KMS-11 (cell line): Measurements from ENCODE around the gene DPAGT1.
A peak's percentile ranks its signal among the peaks of the same experiment; 100 is the strongest.
"Not testable (repeated sequence)": the region's sequence is repeated elsewhere in the genome, so short reads cannot be mapped to it uniquely, and the experiment has no call there.

Experiments
- H2AFZ ChIP-seq: fragments of 200-600 bp; sonication (generic); 2 replicates; pipeline ENCODE4 v1.6.1; 2016; ENCODE audit warnings: antibody characterized with exemption, mixed run types, low read depth
- H3K27ac ChIP-seq: fragments of 200-600 bp; sonication (generic); 2 replicates; pipeline ENCODE4 v1.6.1; 2016; ENCODE audit warnings: mild to moderate bottlenecking, mixed run types
- H3K27me3 ChIP-seq: fragments of 200-600 bp; sonication (generic); 2 replicates; pipeline ENCODE4 v1.6.1; 2017; ENCODE audit warnings: mild to moderate bottlenecking, low read depth, mixed run types, moderate library complexity; ENCODE audit not compliant: insufficient read depth
- H3K36me3 ChIP-seq: fragments of 200-600 bp; sonication (generic); 2 replicates; pipeline ENCODE4 v1.6.1; 2017; ENCODE audit warnings: mild to moderate bottlenecking, mixed run types; ENCODE audit not compliant: insufficient read depth
- H3K4me1 ChIP-seq: fragments of 200-600 bp; sonication (generic); 2 replicates; pipeline ENCODE4 v1.6.1; 2016; ENCODE audit warnings: mild to moderate bottlenecking, low read depth, mixed run types; ENCODE audit not compliant: poor library complexity, severe bottlenecking
- H3K4me2 ChIP-seq: fragments of 200-600 bp; sonication (generic); 2 replicates; pipeline ENCODE4 v1.7.0; 2016; ENCODE audit warnings: mild to moderate bottlenecking, mixed run types
- H3K4me3 ChIP-seq: fragments of 200-600 bp; sonication (generic); IDR thresholded peaks from 2 replicates; pipeline ENCODE4 v1.6.1; 2017; ENCODE audit warnings: low read depth, low read length, mixed read lengths; ENCODE audit not compliant: insufficient read depth
- H3K79me2 ChIP-seq: fragments of 200-600 bp; sonication (generic); 2 replicates; pipeline ENCODE4 v1.6.1; 2016; ENCODE audit warnings: low read depth, mixed run types; ENCODE audit not compliant: insufficient read depth
- H3K9ac ChIP-seq: fragments of 200-600 bp; sonication (generic); 2 replicates; pipeline ENCODE4 v1.6.1; 2016; ENCODE audit warnings: mild to moderate bottlenecking, mixed run types
- H4K20me1 ChIP-seq: fragments of 200-600 bp; sonication (generic); 2 replicates; pipeline ENCODE4 v1.6.1; 2016; ENCODE audit warnings: mild to moderate bottlenecking, mixed run types; ENCODE audit not compliant: insufficient read depth
- TF ChIP-seq, protein P1 (sequence below): fragments of 200-600 bp; sonication (generic); conservative IDR thresholded peaks from 2 replicates; pipeline ENCODE4 v1.6.1; 2017; ENCODE audit warnings: low read depth, mild to moderate bottlenecking, antibody characterized with exemption, low read length, moderate library complexity, mixed read lengths

The DPAGT1 gene

DNA sequence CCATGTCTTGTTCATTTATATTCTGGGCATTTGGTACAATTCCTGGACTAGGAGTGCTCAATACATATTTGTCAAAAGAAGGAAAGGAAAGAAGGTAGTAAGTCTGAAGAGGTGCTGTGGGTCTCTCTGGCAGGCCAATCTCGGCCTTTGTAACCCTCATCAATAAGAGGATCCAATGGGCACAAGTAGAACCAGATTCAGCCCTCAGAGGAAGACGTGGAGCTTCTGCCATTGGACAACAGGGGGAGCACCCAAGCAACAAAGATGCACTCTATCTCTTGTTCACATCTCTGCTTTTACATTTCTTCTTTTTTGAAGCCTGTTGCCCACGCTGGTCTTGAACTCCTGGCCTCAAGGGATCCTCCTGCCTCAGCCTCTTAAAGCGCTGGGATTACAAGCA is 36.3 kb downstream of the DPAGT1 start:
- Histone ChIP-seq H3K36me3 (no peaks in the 10 kb centered on the region), H3K79me2 (peaks cover 5% of the 10 kb centered on the region; the same call in 1 of the 2 replicates), H3K4me2 (no peak overlapping the region), H3K9ac (no peak overlapping the region), H2AFZ (no peak overlapping the region), H3K27ac (no peak overlapping the region), H3K4me3 (no peak overlapping the region), H4K20me1 (no peaks in the 10 kb centered on the region), H3K4me1 (peaks cover 2% of the 10 kb centered on the region), H3K27me3 (no peaks in the 10 kb centered on the region)
- TF ChIP-seq, protein P1, sequence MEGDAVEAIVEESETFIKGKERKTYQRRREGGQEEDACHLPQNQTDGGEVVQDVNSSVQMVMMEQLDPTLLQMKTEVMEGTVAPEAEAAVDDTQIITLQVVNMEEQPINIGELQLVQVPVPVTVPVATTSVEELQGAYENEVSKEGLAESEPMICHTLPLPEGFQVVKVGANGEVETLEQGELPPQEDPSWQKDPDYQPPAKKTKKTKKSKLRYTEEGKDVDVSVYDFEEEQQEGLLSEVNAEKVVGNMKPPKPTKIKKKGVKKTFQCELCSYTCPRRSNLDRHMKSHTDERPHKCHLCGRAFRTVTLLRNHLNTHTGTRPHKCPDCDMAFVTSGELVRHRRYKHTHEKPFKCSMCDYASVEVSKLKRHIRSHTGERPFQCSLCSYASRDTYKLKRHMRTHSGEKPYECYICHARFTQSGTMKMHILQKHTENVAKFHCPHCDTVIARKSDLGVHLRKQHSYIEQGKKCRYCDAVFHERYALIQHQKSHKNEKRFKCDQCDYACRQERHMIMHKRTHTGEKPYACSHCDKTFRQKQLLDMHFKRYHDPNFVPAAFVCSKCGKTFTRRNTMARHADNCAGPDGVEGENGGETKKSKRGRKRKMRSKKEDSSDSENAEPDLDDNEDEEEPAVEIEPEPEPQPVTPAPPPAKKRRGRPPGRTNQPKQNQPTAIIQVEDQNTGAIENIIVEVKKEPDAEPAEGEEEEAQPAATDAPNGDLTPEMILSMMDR: peak; percentile 42; the same call in 1 of the 2 replicates

DNA sequence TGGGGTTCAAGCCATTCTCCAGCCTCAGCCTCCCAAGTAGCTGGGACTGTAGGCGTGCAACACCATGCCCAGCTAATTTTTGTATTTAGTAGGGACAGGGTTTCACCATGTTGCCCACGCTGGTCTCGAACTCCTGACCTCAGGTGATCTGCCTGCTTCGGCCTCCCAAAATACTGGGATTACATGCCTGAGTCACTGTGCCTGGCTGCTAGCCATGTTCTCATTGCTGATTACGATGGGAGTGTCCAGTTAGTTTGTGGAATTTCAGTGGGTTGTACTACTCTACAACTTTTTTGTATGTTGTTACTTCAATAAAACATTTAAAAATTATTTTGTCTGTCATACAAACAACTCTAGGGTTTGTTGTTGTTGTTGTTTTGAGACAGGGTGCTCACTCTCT is 38.9 kb downstream of the DPAGT1 start:
- H3K27ac ChIP-seq: no peak overlapping the region
- no peak overlapping the region for H2AFZ ChIP-seq
- H3K79me2 ChIP-seq: peaks cover under 1% of the 10 kb centered on the region; the same call in 1 of the 2 replicates
- H3K4me2 ChIP-seq: no peak overlapping the region
- H3K4me3 ChIP-seq: no peak overlapping the region
- no peaks in the 10 kb centered on the region for H3K27me3 ChIP-seq
- H3K9ac ChIP-seq: no peak overlapping the region
- H3K4me1 ChIP-seq: peaks cover 6% of the 10 kb centered on the region
- H4K20me1 ChIP-seq: no peaks in the 10 kb centered on the region
- H3K36me3 ChIP-seq: no peaks in the 10 kb centered on the region
- TF ChIP-seq, protein P1: no peak

DNA sequence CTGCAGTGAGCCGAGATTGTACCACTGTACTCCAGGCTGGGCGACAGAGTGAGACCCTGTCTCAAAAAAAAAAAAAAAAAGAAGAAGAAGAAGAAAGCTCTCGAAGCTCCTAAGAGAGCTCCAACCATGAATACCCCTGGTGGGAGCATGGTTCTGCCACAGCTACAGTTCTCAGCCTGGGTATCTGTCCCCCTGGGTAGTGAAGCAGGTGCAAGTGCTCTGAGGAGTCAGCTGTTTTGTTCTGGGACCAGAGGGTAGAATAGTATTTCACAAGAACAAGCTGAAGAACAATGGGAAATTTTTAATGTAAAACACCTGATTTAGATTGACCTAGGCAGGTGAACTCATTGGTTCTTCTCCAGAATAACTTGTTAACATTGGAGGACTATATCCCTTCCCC is 40.4 kb downstream of the DPAGT1 start:
- H3K4me3 ChIP-seq: no peak overlapping the region
- H3K4me1 ChIP-seq: peaks cover 4% of the 10 kb centered on the region
- no peaks in the 10 kb centered on the region for H3K27me3 ChIP-seq
- TF ChIP-seq, protein P1: no peak
- no peak overlapping the region for H3K4me2 ChIP-seq
- H2AFZ ChIP-seq: no peak overlapping the region
- H4K20me1 ChIP-seq: no peaks in the 10 kb centered on the region
- H3K27ac ChIP-seq: no peak overlapping the region
- H3K36me3 ChIP-seq: no peaks in the 10 kb centered on the region
- H3K9ac ChIP-seq: no peak overlapping the region
- H3K79me2 ChIP-seq: no peaks in the 10 kb centered on the region; the same call in 1 of the 2 replicates

DNA sequence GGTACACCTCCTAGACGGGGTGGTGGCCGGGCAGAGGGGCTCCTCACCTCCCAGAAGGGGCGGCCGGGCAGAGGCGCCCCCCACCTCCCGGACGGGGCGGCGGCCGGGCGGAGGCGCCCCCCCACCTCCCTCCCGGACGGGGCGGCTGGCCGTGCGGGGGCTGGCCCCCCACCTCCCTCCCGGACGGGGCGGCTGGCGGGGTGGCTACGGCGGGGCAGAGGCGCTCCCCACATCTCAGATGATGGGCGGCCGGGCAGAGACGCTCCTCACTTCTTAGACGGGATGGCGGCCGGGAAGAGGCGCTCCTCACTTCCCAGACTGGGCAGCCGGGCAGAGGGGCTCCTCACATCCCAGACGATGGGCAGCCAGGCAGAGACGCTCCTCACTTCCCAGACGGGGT is 42.5 kb downstream of the DPAGT1 start:
- not testable (repeated sequence) for H3K27me3 ChIP-seq, H3K4me3 ChIP-seq, H3K36me3 ChIP-seq, H3K4me2 ChIP-seq, H3K27ac ChIP-seq, H3K9ac ChIP-seq, H4K20me1 ChIP-seq, H2AFZ ChIP-seq
- Histone ChIP-seq H3K79me2 (peaks cover 16% of the 10 kb centered on the region; the same call in 1 of the 2 replicates), H3K4me1 (peaks cover 11% of the 10 kb centered on the region)

DNA sequence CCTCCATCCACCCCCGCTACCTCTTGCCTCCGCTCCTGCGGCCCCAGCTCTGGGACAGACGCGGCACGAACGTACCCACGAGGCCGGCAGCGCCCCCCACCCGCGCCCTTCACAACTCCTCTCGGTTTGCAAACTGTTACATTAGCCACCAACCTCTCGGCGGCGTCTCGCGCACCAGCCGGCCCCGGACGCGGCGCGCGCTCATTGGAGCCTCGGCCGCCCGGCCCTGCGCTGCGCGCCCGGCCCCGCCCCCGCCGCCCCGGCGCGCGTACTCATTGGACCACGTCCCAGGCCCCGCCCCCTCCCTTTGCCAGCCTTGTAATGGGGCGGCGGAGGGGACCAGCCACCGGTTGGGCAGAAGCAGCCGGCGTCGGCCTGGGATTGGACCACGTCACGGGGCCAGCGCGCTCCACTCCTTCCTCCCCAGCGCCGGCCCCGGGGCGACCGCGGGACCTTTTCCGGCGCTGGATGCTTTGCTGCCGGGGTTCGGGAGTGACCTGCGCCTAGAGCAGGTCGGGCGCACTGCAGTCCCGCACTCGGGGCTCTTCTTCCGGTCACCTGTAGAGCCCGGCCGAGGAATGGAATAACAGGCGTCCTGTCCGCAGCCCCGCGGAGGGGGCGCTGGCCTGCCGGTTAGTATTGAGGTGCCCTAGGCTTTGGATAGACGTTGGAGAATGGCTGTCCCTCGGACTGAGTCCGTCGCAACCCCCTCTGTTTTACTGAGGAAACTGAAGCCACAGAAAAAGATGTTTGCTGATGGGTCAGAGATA is 44.5 kb downstream of the DPAGT1 start, which contains the start of gene HYOU1:
HYOU1 (minus strand) TSS at position 206 of the 770 bp plus-strand sequence. CDS start 1,045 bp downstream, outside the sequence.
- Histone ChIP-seq H3K27ac (peak within 1 kb of the TSS; percentile 88), H4K20me1 (no peaks in the 10 kb centered on the region), H3K4me1 (peaks cover 11% of the 10 kb centered on the region), H3K36me3 (no peaks in the 10 kb centered on the region), H3K4me3 (no peak within 1 kb of the TSS), H3K9ac (peak within 1 kb of the TSS; percentile 96), H3K79me2 (peaks cover 16% of the 10 kb centered on the region; the same call in 1 of the 2 replicates), H2AFZ (peak within 1 kb of the TSS; percentile 55), H3K4me2 (peak within 1 kb of the TSS; percentile 85), H3K27me3 (no peaks in the 10 kb centered on the region)
- TF ChIP-seq, protein P1: no peak
